Loucy (cell line): ENCODE data around the gene DBT.

ENCODE experiments used
- H2AFZ ChIP-seq: fragments of 200-600 bp; sonication (generic); 2 replicates; pipeline ENCODE4 v1.6.0; 2016; ENCODE audit warnings: antibody characterized with exemption, mild to moderate bottlenecking, low read length, moderate library complexity
- H3F3A ChIP-seq: fragments of 200-600 bp; 2 replicates; pipeline ENCODE4 v1.6.0; 2016; ENCODE audit warnings: antibody characterized with exemption, low read depth, mild to moderate bottlenecking
- H3K27me3 ChIP-seq: fragments of 200-600 bp; sonication (generic); 2 replicates; pipeline ENCODE4 v1.6.1; 2014; ENCODE audit warnings: low read length, mild to moderate bottlenecking; ENCODE audit not compliant: insufficient read depth, poor library complexity, severe bottlenecking
- H3K36me3 ChIP-seq: fragments of 200-600 bp; sonication (generic); 2 replicates; pipeline ENCODE4 v1.6.1; 2016; ENCODE audit warnings: low read length; ENCODE audit not compliant: insufficient read depth
- H3K4me1 ChIP-seq: fragments of 200-600 bp; sonication (generic); 2 replicates; pipeline ENCODE4 v1.5.1; 2014; ENCODE audit warnings: low read length, mild to moderate bottlenecking; ENCODE audit not compliant: insufficient read depth, poor library complexity, severe bottlenecking
- H3K4me2 ChIP-seq: fragments of 200-600 bp; sonication (generic); 2 replicates; pipeline ENCODE4 v1.6.0; 2014; ENCODE audit warnings: antibody characterized with exemption, low read length, low read depth, mild to moderate bottlenecking; ENCODE audit not compliant: poor library complexity, severe bottlenecking
- H3K4me3 ChIP-seq: fragments of 200-600 bp; sonication (generic); 2 replicates; pipeline ENCODE4 v1.5.1; 2014; ENCODE audit warnings: low read length, mild to moderate bottlenecking, mixed read lengths; ENCODE audit not compliant: poor library complexity, severe bottlenecking
- H3K79me2 ChIP-seq: fragments of 200-600 bp; sonication (generic); 2 replicates; pipeline ENCODE4 v1.6.1; 2014; ENCODE audit warnings: low read length; ENCODE audit not compliant: insufficient read depth
- H3K9ac ChIP-seq: fragments of 200-600 bp; sonication (generic); 2 replicates; pipeline ENCODE4 v1.6.0; 2014; ENCODE audit warnings: mild to moderate bottlenecking, low read depth, low read length, moderate library complexity; ENCODE audit not compliant: poor library complexity, severe bottlenecking
- H3K9me2 ChIP-seq: fragments of 200-600 bp; sonication (generic); replicated peaks from 2 replicates; pipeline ENCODE4 v1.6.1; 2016; ENCODE audit warnings: low read depth, low read length, mixed read lengths
- H3K9me3 ChIP-seq: fragments of 200-600 bp; sonication (generic); 2 replicates; pipeline ENCODE4 v1.6.1; 2014; ENCODE audit warnings: mild to moderate bottlenecking, antibody characterized with exemption, low read length, low read depth; ENCODE audit not compliant: insufficient read depth
- H4K20me1 ChIP-seq: fragments of 200-600 bp; sonication (generic); 2 replicates; pipeline ENCODE4 v1.6.0; 2014; ENCODE audit warnings: antibody characterized with exemption, low read length, mild to moderate bottlenecking; ENCODE audit not compliant: insufficient read depth, poor library complexity, severe bottlenecking
- EZH2phosphoT487 ChIP-seq: fragments of 200-600 bp; IDR thresholded peaks from 2 replicates; pipeline ENCODE4 v1.6.1; 2018; ENCODE audit warnings: antibody characterized with exemption, mild to moderate bottlenecking, moderate library complexity, borderline replicate concordance
- TF ChIP-seq, protein P1 (sequence below): fragments of 200-600 bp; sonication (generic); conservative IDR thresholded peaks from 2 replicates; pipeline ENCODE4 v1.5.1; 2014; ENCODE audit warnings: mild to moderate bottlenecking, antibody characterized with exemption, low read length

DBT gene

DNA sequence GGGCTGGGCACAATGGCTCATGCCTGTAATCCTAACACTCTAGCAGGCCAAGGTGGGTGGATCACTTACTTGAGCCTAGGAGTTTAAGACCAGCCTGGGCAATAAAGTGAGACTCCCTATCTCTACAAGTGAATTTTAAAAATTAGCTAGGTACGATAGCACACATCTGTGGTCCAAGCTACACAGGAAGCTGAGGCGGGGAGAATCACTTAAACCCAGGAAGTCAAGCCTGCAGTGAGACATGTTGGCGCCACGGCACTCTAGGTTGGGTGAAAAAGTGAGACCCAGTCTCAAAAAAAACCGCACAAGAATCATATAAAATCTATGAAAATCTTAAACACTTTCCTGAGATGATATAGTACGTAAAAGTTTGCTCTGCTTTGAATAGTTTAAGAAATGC lies 30.2 kb downstream of the DBT start:
- H3K9me2 ChIP-seq = no peaks in the 10 kb centered on the region
- no peak overlapping the region for H3K9ac ChIP-seq
- no peak overlapping the region for H2AFZ ChIP-seq
- peaks cover 21% of the 10 kb centered on the region; the same call in 1 of the 2 replicates for H3K36me3 ChIP-seq
- H3K4me2 ChIP-seq = peak overlapping the region; percentile 27
- no peaks in the 10 kb centered on the region for H3K9me3 ChIP-seq
- peaks cover 6% of the 10 kb centered on the region for H3K4me1 ChIP-seq
- no peak overlapping the region for H3K4me3 ChIP-seq
- H3K79me2 ChIP-seq = no peaks in the 10 kb centered on the region
- no peaks in the 10 kb centered on the region for H3F3A ChIP-seq
- H4K20me1 ChIP-seq = no peaks in the 10 kb centered on the region
- TF ChIP-seq EZH2phosphoT487 = no peak
- TF ChIP-seq, protein P1, sequence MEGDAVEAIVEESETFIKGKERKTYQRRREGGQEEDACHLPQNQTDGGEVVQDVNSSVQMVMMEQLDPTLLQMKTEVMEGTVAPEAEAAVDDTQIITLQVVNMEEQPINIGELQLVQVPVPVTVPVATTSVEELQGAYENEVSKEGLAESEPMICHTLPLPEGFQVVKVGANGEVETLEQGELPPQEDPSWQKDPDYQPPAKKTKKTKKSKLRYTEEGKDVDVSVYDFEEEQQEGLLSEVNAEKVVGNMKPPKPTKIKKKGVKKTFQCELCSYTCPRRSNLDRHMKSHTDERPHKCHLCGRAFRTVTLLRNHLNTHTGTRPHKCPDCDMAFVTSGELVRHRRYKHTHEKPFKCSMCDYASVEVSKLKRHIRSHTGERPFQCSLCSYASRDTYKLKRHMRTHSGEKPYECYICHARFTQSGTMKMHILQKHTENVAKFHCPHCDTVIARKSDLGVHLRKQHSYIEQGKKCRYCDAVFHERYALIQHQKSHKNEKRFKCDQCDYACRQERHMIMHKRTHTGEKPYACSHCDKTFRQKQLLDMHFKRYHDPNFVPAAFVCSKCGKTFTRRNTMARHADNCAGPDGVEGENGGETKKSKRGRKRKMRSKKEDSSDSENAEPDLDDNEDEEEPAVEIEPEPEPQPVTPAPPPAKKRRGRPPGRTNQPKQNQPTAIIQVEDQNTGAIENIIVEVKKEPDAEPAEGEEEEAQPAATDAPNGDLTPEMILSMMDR = no peak
- H3K27me3 ChIP-seq = no peaks in the 10 kb centered on the region

DNA sequence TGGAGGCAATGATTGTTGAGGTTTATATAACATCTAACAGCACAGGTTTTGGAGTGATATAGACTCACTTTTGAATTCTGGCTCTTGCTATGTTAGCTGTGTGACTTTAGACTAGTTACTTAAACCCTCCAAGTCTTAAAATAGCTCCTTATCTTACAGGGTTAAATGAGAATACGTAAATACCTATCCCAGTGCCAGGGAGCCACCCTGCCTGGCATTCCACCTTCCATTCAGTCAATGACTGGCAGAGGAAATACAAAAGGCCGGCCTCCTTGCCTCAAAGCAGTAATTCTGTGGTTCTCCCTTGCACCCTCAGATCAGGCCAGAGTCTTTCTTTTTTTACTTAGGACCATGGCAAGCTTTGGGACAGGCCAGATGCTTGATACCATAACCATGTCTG lies 31.8 kb downstream of the DBT start:
- H3K36me3 ChIP-seq = peaks cover 32% of the 10 kb centered on the region; the same call in 1 of the 2 replicates
- TF ChIP-seq EZH2phosphoT487 = no peak
- TF ChIP-seq, protein P1 = no peak
- H4K20me1 ChIP-seq = no peaks in the 10 kb centered on the region
- no peak overlapping the region for H2AFZ ChIP-seq
- H3K4me2 ChIP-seq = no peak overlapping the region
- H3K27me3 ChIP-seq = no peaks in the 10 kb centered on the region
- no peaks in the 10 kb centered on the region for H3K9me3 ChIP-seq
- H3K9me2 ChIP-seq = no peaks in the 10 kb centered on the region
- H3K79me2 ChIP-seq = no peaks in the 10 kb centered on the region
- H3K4me1 ChIP-seq = peaks cover 6% of the 10 kb centered on the region
- no peak overlapping the region for H3K9ac ChIP-seq
- no peak overlapping the region for H3K4me3 ChIP-seq
- H3F3A ChIP-seq = no peaks in the 10 kb centered on the region

DNA sequence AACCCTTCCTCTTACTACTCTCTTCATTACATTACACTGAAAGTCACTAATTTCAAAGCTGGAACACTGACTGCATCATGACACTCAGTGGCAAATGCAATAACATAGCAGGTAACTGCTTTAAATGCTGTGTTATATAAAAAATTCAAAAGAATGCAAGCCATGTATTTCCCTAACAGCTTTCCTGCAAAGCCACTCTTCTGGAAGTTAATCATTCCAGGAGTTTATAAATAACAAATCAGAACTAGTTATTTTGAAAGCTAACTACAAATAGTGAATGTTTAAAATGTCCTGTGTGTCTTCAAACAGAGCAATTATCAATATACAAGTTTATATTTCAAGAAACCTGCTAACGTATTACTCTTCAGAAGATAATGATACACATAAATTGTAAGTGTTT lies 34.5 kb downstream of the DBT start:
- Histone ChIP-seq H4K20me1 (no peaks in the 10 kb centered on the region), H2AFZ (no peak overlapping the region), H3K79me2 (no peaks in the 10 kb centered on the region), H3K9me2 (no peaks in the 10 kb centered on the region), H3F3A (no peaks in the 10 kb centered on the region), H3K36me3 (peaks cover 37% of the 10 kb centered on the region; the same call in 1 of the 2 replicates), H3K4me1 (peaks cover 6% of the 10 kb centered on the region), H3K9me3 (no peaks in the 10 kb centered on the region), H3K4me3 (no peak overlapping the region), H3K4me2 (no peak overlapping the region), H3K9ac (no peak overlapping the region), H3K27me3 (no peaks in the 10 kb centered on the region)
- TF ChIP-seq, protein P1 = no peak
- no peak for TF ChIP-seq EZH2phosphoT487
